ENCODE measurements around the gene NISCH.

GRCh38 chr3:52407779-52408178, 47.6 kb upstream of the NISCH start:
- no peak for TF ChIP-seq CTCF (conservative IDR thresholded peaks at IDR 0.05; ENCODE audit: low read length)
- TF ChIP-seq EZH2phosphoT487 (IDR thresholded peaks at IDR 0.05; ENCODE audit: borderline replicate concordance) = no peak
